Liver (tissue), 9 donors: Measurements from ENCODE around the gene ANKFY1. TPM values are rescaled to one million over a fixed set of nuclear protein-coding genes. Genes with fewer than 3 reads are reported as not detected.

Source experiments
- DNase-seq: peaks from one replicate; pipeline ENCODE4 v3.0.0-alpha.2; 2017; ENCODE audit warnings: low spot score
- H3K27ac ChIP-seq, 2 donors: one replicate each; pipeline ENCODE4 v1.7.0; 2013; ENCODE audit warnings: inconsistent platforms in 2 of 2, low read length in 2 of 2, control low read depth in 1 of 2, low read depth in 1 of 2, mild to moderate bottlenecking in 1 of 2
- H3K27me3 ChIP-seq, 4 donors: one replicate each; pipeline versions ENCODE4 v1.6.1 to v1.7.0; 2013; ENCODE audit warnings: low read length in 3 of 4, inconsistent platforms in 1 of 4, mild to moderate bottlenecking in 1 of 4, moderate library complexity in 1 of 4; ENCODE audit not compliant: control insufficient read depth in 4 of 4, insufficient read depth in 4 of 4
- H3K36me3 ChIP-seq, 4 donors: one replicate each; pipeline versions ENCODE4 v1.6.1 to v1.7.0; 2013; ENCODE audit warnings: low read length in 3 of 4, mild to moderate bottlenecking in 3 of 4, low read depth in 1 of 4, moderate library complexity in 1 of 4; ENCODE audit not compliant: control insufficient read depth in 4 of 4, insufficient read depth in 3 of 4
- H3K4me1 ChIP-seq, 4 donors: one replicate each; pipeline versions ENCODE4 v1.6.1 to v1.7.0; 2013; ENCODE audit warnings: low read length in 3 of 4, mild to moderate bottlenecking in 3 of 4, moderate library complexity in 1 of 4; ENCODE audit not compliant: control insufficient read depth in 4 of 4, insufficient read depth in 4 of 4
- H3K4me3 ChIP-seq, 3 donors: one replicate each; pipeline versions ENCODE4 v1.6.1 to v1.7.0; 2013; ENCODE audit warnings: low read length in 3 of 3, control low read depth in 1 of 3, low read depth in 1 of 3, mild to moderate bottlenecking in 1 of 3
- H3K9ac ChIP-seq, 2 donors: one replicate each; pipeline ENCODE4 v1.7.0; 2013; ENCODE audit warnings: low read length in 2 of 2, mild to moderate bottlenecking in 2 of 2, moderate library complexity in 2 of 2, control low read depth in 1 of 2, low read depth in 1 of 2
- H3K9me3 ChIP-seq, 4 donors: one replicate each; pipeline versions ENCODE4 v1.6.1 to v1.7.0; 2013; ENCODE audit warnings: low read length in 3 of 4; ENCODE audit not compliant: control insufficient read depth in 4 of 4
- FOXA1 ChIP-seq: IDR thresholded peaks from 2 replicates; pipeline ENCODE4 v1.6.1; 2016; ENCODE audit warnings: antibody characterized with exemption
- FOXA2 ChIP-seq: IDR thresholded peaks from 2 replicates; pipeline ENCODE4 v1.6.1; 2016; ENCODE audit warnings: antibody characterized with exemption
- GABPA ChIP-seq, 2 donors: IDR thresholded peaks in 1 of 2; conservative IDR thresholded peaks in 1 of 2; 2 replicates each; pipeline ENCODE4 v1.6.1; 2016; ENCODE audit warnings: antibody characterized with exemption in 2 of 2, mild to moderate bottlenecking in 1 of 2, moderate library complexity in 1 of 2
- HNF4G ChIP-seq: IDR thresholded peaks from 2 replicates; pipeline ENCODE4 v1.6.1; 2016; ENCODE audit warnings: antibody characterized with exemption
- NR2F2 ChIP-seq: IDR thresholded peaks from 2 replicates; pipeline ENCODE4 v1.6.1; 2016; ENCODE audit warnings: antibody characterized with exemption
- RAD21 ChIP-seq, 2 donors: IDR thresholded peaks; 2 replicates each; pipeline ENCODE4 v1.6.1; 2016; ENCODE audit warnings: antibody characterized with exemption in 2 of 2, mild to moderate bottlenecking in 2 of 2
- RXRA ChIP-seq, 2 donors: IDR thresholded peaks; 2 replicates each; pipeline ENCODE4 v1.6.1; 2017 to 2018; ENCODE audit warnings: antibody characterized with exemption in 2 of 2, mild to moderate bottlenecking in 1 of 2
- SP1 ChIP-seq: IDR thresholded peaks from 2 replicates; pipeline ENCODE4 v1.6.1; 2018; ENCODE audit warnings: antibody characterized with exemption, mild to moderate bottlenecking
- TAF1 ChIP-seq: conservative IDR thresholded peaks from 2 replicates; pipeline ENCODE4 v1.6.1; 2016; ENCODE audit warnings: antibody characterized with exemption, mild to moderate bottlenecking
- YY1 ChIP-seq: IDR thresholded peaks from 2 replicates; pipeline ENCODE4 v1.6.1; 2016; ENCODE audit warnings: antibody characterized with exemption, mild to moderate bottlenecking
- WGBS: extraction: QIAGEN DNeasy Blood & Tissue Kit; methylation state at CpG from one replicate; pipeline ENCODE4 v1.1.7; 2013; 5-methylcytosine and 5-hydroxymethylcytosine counted together
- polyA plus RNA-seq, 2 donors: library from polyadenylated mRNA; stranded (reverse) in 1 of 2; unstranded in 1 of 2; fragments of 200-250 nt in 1 of 2; fragments of >200 nt in 1 of 2; fragmentation: Nextera tagmentation in 1 of 2; extraction: Ambion mirVana in 1 of 2; gene quantifications; one replicate each; pipeline versions ENCODE4 v1.2.1 to v1.2.3, GENCODE V29; 2013 to 2015
- total RNA-seq, 2 donors: library from RNA; depleted of rRNA; stranded (reverse); fragments of >200 nt; gene quantifications; one replicate each; pipeline ENCODE4 v1.2.3, GENCODE V29; 2014
- TF ChIP-seq, protein P1 (sequence below): IDR thresholded peaks from 2 replicates; pipeline ENCODE4 v1.6.1; 2016; ENCODE audit warnings: antibody characterized with exemption
- TF ChIP-seq, protein P2 (sequence below): fragments of 150-350 bp; IDR thresholded peaks from 2 replicates; pipeline ENCODE4 v1.5.1; 2017; ENCODE audit warnings: improper control_type of control experiment, low read depth, low read length; ENCODE audit not compliant: missing input control
- TF ChIP-seq, protein P3 (sequence below): IDR thresholded peaks from 2 replicates; pipeline ENCODE4 v1.6.1; 2016; ENCODE audit warnings: antibody characterized with exemption
- donor health status: healthy.
- donor health status: healthy.
- donor health status: healthy.
- donor health status: healthy.
- donor health status: healthy.

ANKFY1 gene
- total and polyA plus RNA-seq, 4 donors, result 6.8 to 38.6 (median 21.9) TPM

DNA sequence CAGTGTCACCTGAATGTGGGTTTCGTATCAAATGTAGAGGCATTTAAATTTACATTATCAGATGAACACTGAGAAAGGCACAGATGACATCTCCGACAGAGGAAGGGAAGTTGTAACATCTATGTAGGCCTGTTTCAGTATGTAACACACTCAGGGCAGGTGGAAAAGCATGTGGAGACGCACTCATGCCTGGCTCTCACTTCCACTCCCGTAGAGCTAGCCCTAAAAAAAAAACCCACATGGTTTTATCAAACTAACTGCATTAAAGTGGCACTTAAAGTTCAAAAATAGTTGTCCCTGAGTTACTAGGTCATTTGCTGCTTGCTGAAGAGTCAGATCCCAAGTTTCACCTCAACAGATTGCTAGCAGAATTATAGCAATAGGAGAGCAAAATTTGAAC, 6.1 kb upstream of the ANKFY1 start:
- H3K27ac ChIP-seq, result no peak overlapping the region
- no peaks in the 10 kb centered on the region for H3K4me1 ChIP-seq
- WGBS, result 96% methylated on average over 4 of the region's 4 CpGs
- no peaks in the 10 kb centered on the region for H3K9me3 ChIP-seq
- H3K4me3 ChIP-seq, result no peak overlapping the region
- TF ChIP-seq, protein P1, sequence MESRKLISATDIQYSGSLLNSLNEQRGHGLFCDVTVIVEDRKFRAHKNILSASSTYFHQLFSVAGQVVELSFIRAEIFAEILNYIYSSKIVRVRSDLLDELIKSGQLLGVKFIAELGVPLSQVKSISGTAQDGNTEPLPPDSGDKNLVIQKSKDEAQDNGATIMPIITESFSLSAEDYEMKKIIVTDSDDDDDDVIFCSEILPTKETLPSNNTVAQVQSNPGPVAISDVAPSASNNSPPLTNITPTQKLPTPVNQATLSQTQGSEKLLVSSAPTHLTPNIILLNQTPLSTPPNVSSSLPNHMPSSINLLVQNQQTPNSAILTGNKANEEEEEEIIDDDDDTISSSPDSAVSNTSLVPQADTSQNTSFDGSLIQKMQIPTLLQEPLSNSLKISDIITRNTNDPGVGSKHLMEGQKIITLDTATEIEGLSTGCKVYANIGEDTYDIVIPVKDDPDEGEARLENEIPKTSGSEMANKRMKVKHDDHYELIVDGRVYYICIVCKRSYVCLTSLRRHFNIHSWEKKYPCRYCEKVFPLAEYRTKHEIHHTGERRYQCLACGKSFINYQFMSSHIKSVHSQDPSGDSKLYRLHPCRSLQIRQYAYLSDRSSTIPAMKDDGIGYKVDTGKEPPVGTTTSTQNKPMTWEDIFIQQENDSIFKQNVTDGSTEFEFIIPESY, result no peak
- TF ChIP-seq GABPA (IDR thresholded peaks at IDR 0.05 in 1 of 2, conservative IDR thresholded peaks at IDR 0.05 in 1 of 2) (no peak), SP1 (no peak), FOXA1 (no peak), HNF4G (no peak), YY1 (no peak)
- TF ChIP-seq, protein P2, sequence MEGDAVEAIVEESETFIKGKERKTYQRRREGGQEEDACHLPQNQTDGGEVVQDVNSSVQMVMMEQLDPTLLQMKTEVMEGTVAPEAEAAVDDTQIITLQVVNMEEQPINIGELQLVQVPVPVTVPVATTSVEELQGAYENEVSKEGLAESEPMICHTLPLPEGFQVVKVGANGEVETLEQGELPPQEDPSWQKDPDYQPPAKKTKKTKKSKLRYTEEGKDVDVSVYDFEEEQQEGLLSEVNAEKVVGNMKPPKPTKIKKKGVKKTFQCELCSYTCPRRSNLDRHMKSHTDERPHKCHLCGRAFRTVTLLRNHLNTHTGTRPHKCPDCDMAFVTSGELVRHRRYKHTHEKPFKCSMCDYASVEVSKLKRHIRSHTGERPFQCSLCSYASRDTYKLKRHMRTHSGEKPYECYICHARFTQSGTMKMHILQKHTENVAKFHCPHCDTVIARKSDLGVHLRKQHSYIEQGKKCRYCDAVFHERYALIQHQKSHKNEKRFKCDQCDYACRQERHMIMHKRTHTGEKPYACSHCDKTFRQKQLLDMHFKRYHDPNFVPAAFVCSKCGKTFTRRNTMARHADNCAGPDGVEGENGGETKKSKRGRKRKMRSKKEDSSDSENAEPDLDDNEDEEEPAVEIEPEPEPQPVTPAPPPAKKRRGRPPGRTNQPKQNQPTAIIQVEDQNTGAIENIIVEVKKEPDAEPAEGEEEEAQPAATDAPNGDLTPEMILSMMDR, result no peak
- H3K9ac ChIP-seq, result no peak overlapping the region
- H3K36me3 ChIP-seq, result peaks cover 0 to 13% (median 3%) of the 10 kb centered on the region in 4 donors
- no peaks in the 10 kb centered on the region for H3K27me3 ChIP-seq
- no peak for DNase-seq

DNA sequence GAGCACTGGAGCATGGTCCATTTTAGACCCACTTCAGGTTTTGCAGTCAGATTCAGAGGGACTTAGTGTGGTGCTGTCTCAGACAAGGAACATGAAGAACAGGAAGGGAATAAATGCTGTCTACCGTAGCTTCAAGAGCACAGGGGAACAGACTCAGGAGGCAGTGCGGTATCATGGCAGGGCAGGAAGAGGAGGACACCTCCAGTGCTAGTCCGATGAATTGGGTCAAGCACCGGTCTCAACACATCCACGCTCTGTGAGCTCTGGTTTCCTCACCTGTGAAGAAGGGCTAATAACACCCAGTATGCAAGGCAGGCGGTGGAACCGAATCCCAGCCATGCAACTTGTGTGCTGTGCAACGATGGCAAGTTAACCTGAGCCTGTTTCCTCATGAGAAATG, 3.6 kb upstream of the ANKFY1 start:
- Histone ChIP-seq H3K36me3 (peaks cover 0 to 10% (median 2%) of the 10 kb centered on the region in 4 donors), H3K9me3 (no peaks in the 10 kb centered on the region), H3K4me1 (peaks cover 1 to 15% (median 11%) of the 10 kb centered on the region in 4 donors), H3K27ac (no peak overlapping the region), H3K4me3 (no peak overlapping the region), H3K27me3 (no peaks in the 10 kb centered on the region), H3K9ac (no peak overlapping the region)
- 97% methylated on average over 8 of the region's 8 CpGs for WGBS
- no peak for DNase-seq
- TF ChIP-seq NR2F2 (no peak), RAD21 (IDR thresholded peaks at IDR 0.05) (no peak), TAF1 (no peak), FOXA2 (no peak)
- TF ChIP-seq, protein P2, result no peak

DNA sequence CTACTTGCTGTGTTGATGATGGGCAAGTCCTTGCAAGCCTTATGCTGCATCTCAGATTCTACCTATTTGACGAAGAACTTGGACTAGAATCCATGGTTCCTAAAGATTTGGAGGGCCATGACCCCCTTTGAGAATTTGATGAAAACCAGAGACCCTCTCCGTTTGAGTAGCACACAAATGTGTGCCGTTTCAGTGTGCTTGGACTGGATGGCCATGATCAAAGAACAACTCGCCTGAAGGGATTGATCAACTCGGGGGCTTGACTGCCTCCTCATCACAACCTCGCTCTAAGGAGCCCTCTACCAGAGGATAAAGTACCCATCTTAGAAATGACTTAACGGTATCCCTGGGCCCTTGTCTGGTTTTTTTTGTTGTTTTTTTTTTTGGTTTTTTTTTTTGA, 2.8 kb upstream of the ANKFY1 start:
- Histone ChIP-seq H3K27ac (no peak overlapping the region), H3K36me3 (peaks cover 0 to 6% (median 2%) of the 10 kb centered on the region in 4 donors), H3K27me3 (no peaks in the 10 kb centered on the region), H3K4me1 (peaks cover 7 to 21% (median 14%) of the 10 kb centered on the region in 4 donors), H3K4me3 (no peak overlapping the region), H3K9me3 (no peaks in the 10 kb centered on the region), H3K9ac (no peak overlapping the region)
- 83% methylated on average over 7 of the region's 7 CpGs for WGBS
- no peak for DNase-seq
- TF ChIP-seq NR2F2 (no peak), SP1 (no peak), TAF1 (no peak), HNF4G (no peak), RXRA (IDR thresholded peaks at IDR 0.05) (no peak), GABPA (IDR thresholded peaks at IDR 0.05 in 1 of 2, conservative IDR thresholded peaks at IDR 0.05 in 1 of 2) (no peak)
- TF ChIP-seq, protein P2, result no peak
- TF ChIP-seq, protein P3, sequence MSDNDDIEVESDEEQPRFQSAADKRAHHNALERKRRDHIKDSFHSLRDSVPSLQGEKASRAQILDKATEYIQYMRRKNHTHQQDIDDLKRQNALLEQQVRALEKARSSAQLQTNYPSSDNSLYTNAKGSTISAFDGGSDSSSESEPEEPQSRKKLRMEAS, result no peak
